DMS153 (cell line): Measurements from ENCODE around the gene ANKRD45.
A peak's percentile ranks its signal among the peaks of the same experiment; 100 is the strongest.
"Not testable (repeated sequence)": the region's sequence is repeated elsewhere in the genome, so short reads cannot be mapped to it uniquely, and the experiment has no call there.

Experiments used
- DNase-seq: peaks from one replicate; lab custom pipeline; 2025; lab: John Stamatoyannopoulos, UW

Gene ANKRD45, protein sequence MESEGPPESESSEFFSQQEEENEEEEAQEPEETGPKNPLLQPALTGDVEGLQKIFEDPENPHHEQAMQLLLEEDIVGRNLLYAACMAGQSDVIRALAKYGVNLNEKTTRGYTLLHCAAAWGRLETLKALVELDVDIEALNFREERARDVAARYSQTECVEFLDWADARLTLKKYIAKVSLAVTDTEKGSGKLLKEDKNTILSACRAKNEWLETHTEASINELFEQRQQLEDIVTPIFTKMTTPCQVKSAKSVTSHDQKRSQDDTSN

DNA sequence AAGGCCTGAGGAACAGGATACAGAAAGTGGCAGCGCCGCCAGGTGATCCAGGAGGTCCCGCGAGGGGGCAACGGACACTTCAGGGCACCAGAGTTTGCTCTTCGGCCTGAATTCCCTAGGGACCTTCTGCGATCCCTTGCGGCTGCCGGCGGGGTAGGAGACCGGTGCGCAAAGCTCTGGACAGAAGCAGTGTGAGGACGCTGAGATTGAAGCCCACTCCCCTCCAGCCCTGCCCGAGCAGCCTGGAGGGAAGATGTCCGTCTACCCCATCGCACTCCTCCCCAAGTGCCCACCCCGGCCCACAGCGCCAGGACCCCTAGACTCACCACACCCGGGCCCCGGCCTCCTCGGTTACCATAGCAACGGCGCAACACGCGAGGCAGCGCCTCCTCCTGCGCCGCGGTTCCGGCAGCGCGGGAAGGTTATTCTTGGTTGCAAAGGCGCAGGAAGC is at the start of gene ANKRD45:
ANKRD45 (minus strand) TSS at position 361 of the 451 bp plus-strand sequence. CDS start 10,433 bp downstream, outside the sequence.
- DNase-seq: no peak

DNA sequence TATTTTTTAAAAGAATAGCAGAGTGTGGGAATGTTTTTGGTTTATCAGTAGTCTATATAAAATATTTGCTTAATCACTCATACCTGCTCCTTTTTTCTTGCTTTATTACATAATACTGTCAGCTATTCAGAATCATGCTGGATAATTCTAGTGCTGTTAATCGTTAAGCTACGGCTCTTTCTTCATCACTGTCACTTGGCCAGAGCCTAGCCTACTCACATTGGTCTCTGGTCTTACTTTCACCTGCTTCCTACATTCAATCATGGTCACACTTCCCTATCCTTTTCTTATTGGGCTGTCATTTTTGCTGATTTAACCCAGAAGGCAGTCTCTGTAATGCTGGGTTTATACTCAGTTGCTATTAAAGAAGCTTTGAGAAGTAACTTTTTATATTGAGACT is 47.6 kb upstream of the ANKRD45 start:
- no peak for DNase-seq

DNA sequence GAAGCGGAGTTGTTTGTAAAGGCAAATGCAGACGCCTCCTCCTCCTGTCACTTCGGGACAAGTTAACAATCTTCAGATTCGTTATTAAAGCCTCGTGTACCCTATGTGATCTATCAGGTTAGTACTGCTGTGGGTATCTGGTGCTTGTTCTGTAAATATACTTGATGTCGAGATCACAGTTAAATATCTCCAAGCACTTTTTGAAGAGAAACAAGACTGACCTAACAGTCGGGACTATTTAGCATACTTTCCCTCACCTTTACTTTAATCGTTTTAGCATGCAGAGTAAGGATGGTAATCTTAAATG is 45.8 kb upstream of the ANKRD45 start:
- no peak for DNase-seq

DNA sequence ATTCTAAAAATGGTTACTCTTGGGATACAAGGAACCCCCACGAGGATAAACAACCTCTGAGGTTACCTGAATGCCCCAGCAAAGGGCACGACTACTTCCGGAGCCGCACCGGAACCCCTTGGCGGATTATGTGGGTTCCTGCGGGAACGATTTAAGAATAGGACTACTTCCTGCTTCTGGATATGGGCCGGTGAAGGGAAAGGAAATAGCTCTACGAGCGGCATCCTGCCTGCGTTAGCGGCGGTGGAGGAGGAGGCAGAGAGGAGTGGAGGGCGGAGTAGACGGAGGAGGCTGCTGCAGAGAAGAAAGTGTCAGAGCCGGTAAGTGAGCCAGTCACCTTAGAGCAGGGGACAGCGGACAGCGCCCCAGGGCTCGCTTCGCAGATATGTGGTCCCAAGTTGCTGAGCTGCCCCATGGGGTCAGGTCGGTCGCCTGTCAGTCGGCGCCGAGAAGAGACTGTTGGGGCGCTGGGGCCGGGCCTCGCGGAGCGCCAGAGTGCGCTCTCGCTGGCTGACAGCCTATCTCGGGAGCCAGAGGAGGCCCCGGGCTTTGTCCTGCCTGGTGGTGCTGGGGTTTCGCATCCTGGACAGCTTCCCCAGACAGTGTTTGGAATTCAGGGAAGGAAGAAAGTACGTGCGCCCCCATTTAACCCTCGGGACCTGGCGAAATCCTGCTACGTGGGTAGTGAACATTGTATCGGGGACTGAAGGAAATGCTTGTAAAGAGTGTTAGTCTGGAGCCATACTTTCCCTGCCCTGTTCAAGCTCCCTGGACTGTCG is 45.3 kb upstream of the ANKRD45 start, which contains the start of gene KLHL20:
KLHL20 (plus strand) TSS at position 223 of the 779 bp plus-strand sequence. CDS start 1,063 bp downstream, outside the sequence.
- peak; percentile 91 for DNase-seq

DNA sequence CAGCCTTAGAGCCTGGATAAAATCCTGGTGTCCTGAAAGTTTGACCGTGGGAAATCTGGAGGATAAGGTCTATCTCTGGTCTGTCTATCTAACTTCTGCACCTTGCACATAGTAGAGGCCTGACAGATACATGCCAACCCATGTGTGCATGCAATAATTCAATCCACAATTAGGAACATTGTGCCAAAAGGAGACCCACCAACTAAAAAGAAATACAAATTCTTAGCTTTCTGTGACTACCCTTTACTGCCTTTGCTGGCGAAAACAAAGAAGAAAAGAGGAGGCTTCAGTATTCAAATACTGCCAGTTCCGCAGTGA is 44.7 kb upstream of the ANKRD45 start:
- DNase-seq: no peak

DNA sequence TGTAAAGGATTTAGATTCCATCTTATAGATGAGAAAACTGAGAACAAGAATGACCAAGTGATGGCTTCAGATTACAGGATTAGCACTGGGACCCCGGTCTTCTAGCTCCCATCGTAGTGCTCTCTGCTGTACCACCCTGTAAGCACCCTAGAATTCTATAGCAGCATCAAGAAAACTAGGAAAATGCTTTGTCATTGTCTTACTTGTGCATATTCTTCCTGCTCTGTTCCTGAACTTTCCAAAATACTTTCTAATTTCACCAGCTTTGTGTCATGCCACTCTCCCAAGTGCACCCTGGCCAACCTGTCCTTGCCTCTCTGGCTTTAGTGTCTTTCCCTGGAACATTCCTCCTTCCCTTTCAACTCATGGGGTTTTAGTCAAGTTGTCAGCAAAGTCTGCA is 39.1 kb upstream of the ANKRD45 start:
- DNase-seq: no peak

DNA sequence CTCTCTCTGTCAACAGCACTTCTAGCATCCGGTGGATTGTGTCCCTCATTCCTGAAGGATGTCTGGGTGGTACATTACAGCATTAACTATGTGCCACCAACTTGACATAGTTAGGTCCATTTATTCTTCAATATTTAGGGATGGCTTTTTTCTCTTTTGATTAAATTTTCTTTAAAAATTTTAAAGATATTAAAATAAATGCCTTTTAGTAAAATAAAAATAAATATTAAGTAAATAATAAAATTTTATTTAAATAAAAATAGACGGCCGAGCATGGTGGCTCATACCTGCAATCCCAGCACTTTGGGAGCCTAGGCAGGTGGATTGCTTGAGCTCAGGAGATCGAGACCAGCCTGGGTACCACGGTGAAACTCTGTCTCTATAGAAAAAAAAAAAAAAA is 35.5 kb upstream of the ANKRD45 start:
- DNase-seq: no peak

DNA sequence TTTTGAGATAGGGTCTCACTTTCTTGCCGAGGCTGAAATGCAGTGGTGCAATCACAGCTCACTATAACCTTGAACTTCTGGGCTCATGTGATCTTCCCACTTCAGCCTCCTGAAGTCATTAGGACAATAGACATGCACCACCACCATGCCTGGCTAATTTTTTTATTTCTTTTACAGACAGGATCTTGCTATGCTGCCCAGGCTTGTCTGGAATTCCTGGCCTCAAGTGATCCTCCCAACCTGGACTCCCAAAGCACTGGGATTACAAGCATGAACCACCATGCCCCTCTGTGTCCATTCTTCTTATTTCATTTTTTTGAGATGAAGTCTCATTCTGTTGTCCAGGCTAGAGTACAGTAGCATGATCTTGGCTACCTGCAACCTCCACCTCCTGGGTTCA is 33.1 kb upstream of the ANKRD45 start:
- DNase-seq: no peak

DNA sequence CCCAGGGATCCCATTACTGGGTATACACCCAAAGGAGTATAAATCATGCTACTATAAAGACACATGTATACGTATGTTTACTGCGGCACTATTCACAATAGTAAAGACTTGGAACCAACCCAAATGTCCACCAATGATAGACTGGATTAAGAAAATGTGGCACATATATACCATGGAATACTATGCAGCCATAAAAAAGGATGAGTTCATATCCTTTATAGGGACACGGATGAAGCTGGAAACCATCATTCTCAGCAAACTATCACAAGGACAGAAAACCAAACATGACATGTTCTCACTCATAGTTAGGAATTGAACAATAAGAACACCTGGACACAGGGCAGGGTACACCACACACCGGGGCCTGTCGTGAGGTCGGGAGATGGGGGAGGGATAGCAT is 31.6 kb upstream of the ANKRD45 start:
- not testable (repeated sequence) for DNase-seq

DNA sequence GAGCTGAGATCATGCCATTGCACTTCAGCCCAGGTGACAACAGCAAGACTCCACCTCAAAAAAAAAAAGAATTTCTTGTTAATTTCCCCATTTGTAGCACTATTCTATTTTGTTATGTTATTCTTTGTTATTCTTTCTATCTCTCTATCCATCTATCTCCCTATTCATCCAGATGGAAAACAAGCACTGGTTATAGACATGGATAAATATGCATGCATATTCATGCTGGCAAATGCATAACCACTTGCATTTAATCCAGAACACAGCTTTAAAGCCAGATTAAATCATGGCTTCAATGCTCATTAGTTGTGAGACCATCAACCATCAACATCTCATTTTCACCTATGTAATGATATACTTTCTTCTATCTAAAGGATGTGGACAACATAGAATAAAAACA is 23.6 kb upstream of the ANKRD45 start:
- no peak for DNase-seq

DNA sequence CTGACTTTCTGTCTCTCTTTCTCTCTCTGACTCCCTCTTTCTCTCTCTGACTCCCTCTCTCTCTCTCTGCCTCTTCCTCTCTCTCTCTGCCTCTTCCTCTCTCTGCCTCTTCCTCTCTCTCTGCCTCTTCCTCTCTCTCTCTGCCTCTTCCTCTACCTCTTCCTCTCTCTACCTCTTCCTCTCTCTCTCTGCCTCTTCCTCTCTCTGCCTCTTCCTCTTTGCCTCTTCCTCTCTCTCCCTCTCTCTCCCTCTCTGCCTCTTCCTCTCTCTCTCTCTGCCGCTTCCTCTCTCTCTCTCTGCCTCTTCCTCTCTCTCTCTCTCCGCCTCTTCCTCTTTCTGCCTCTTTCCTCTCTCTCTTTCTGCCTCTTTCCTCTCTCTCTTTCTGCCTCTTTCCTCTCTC is 18.6 kb upstream of the ANKRD45 start:
- DNase-seq: no peak

DNA sequence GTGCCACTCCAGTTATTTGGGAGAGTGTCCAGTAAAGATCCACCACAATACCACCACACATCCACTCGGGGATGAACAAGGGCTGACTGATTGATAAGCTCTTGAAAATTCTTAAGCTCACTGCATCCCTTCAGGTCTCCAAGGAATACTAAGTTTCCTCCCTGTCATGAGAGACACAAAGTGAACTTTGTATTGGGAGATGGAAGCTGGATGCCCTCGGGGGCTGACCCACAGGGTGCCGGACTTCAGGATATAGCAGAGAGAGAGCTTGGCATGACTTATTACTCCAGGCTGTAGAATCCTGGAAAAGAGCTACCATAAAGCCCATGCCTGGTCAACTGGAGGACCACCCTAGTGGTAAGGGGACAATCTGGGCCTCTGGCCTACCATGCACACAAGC is 15.5 kb upstream of the ANKRD45 start:
- DNase-seq: not testable (repeated sequence)

DNA sequence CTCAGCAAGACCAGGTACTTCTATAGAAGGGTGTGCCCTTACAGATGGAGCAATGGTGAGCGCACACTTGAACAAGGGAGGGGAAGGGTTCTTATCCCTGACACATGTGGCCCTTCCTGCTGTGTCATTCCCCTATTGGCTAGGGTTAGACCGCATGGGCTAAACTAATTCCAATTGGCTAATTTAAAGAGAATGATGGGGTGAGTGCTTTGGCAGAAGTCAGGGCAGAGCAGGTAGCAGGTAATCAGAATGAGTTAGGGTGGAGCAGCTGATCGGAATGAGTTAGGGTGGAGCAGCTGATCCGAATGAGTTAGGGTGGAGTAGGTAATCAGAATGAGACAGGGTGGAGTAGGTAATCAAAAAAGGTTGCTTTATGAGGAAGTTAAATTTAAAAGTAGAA is 14.2 kb upstream of the ANKRD45 start:
- DNase-seq: not testable (repeated sequence)

DNA sequence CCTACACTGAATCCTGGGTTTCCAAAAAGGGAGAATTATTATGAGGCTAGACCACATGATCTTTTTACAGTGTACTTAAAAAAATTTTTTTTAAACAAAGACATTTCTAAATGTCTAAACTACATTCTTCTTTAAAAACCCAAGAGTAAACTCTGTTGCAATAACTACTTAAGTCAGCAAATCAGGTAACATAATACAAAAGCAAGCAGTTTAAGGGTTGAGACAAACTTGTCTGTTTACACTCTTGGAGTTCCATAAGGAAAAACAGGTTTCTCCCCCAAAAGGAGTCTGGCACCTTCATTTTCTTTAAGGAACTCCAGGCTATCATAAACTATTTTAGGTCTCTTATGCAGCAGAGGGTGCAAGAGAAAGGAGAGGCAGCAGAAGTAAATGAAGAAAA is 12.5 kb upstream of the ANKRD45 start:
- no peak for DNase-seq

DNA sequence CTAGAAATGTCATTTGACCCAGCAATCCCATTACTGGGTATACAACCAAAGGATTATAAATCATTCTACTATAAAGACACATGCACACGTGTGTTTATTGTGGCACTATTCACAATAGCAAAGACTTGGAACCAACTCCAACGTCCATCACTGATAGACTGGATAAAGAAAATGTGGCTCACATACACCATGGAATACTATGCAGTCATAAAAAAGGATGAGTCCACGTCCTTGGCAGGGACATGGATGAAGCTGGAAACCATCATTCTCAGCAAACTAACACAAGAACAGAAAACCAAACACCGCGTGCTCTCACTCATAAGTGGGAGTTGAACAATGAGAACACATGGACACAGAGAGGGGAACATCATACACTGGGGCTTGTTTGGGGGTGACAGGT is 10.5 kb upstream of the ANKRD45 start:
- not testable (repeated sequence) for DNase-seq

DNA sequence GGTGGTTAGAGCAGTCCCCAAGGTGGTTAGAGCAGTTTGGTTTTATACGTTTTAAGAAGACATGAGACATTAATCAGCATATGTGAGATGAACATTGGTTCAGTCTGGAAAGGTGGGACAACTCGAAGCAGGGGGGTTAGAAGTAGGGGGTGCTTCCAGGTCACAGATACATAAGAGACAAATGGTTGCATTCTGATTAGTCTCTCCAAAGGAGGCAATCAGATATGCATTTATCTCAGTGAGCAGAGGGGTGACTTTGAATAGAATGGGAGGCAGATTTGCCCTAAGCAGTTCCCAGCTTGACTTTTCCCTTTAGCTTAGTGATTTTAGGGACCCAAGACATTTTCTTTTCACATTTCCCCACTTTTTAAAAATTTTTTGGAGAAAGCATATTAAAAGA is 4.8 kb upstream of the ANKRD45 start:
- DNase-seq: not testable (repeated sequence)

DNA sequence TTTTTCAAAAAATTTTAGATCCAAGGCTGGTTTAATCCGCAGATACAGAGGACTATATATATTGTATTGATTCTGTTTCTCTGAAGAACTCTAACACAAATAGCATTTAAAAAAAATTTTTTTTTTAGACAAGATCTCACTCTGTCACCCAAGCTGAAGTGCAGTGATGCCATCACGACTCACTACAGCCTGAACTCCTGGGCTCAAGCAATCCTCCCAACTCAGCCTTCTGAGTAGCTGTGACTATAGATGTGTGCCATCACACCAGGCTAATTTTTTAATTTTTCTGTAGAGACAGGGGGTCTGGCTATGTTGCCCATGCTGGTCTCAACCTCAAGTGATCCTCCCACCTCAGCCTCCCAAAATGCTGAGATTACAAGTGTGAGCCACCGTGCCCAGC is 3.0 kb downstream of the ANKRD45 start:
- DNase-seq: no peak

DNA sequence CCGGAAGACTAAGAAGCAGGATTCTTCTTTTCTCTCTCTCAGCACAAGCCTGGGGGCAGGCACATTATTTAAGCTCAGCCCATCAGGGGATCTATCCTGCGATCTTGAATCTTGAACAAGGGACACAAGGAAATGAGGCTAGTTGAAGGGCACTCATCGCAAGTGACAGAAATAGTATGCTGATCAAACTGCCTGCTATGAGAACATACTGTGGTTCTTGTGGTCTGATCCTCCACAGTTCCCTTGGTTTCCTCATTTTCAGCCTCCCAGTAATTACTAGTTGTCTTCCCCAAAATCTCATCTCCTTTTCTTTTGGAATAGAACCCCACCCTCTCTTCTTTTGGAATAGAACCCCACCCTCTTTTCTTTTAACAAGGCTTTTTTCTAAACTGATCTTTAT is 6.5 kb downstream of the ANKRD45 start:
- DNase-seq: no peak

DNA sequence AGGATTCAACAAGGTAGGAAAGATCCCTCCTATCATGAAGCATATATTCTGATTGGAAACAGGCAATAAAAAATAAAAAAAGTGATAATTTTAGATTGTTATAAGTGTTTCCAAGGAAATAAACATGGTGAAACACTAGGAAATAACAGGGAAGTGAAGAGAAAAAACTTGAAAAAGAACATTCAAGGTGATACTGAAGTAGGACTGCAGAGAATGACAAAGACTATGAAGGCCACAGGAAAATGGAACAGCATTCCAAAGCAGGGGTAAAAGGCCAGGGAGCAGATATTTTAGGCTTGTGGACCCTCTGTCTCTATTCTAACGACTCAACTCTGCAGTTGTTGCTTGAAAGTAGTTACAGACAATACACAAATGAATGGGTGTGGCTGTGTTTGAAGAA is 7.9 kb downstream of the ANKRD45 start:
- DNase-seq: no peak

DNA sequence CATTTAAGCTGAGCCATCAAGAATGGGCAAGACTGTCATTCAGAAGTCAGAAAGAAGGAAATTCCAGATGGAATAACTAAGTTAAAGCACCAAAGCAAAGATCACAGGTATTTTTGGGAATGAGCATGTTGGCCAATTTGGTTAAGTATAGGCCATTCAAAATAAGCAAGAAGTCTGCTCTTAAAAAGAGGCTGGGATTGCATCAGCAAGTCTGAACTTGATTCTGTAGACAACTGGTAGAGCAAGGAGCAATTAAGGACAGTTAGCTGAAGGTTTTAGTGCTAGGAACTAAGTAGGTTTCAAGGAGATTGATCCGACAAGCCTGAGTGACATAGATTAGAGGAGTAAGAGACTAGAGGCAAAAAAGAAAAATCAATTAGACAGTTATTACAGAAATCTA is 8.4 kb downstream of the ANKRD45 start:
- no peak for DNase-seq

DNA sequence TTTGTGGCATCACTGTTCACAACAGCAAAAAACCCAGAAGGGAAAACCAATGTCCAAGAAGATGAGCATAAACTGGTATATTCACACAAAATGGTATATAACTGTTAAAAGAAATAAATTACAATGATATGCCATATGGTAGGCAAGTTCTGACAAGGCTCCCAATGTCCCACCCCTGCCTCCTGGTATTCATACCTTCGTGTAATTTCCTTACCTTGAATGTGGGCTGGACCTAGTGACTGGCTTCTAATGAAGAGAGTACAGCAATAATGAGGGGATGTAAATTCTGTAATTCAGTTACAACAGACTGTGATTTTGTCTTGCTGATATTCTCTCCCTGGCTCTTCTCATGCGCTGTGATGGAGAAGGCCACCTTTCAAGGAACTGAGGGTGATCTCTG is 9.3 kb downstream of the ANKRD45 start:
- no peak for DNase-seq

DNA sequence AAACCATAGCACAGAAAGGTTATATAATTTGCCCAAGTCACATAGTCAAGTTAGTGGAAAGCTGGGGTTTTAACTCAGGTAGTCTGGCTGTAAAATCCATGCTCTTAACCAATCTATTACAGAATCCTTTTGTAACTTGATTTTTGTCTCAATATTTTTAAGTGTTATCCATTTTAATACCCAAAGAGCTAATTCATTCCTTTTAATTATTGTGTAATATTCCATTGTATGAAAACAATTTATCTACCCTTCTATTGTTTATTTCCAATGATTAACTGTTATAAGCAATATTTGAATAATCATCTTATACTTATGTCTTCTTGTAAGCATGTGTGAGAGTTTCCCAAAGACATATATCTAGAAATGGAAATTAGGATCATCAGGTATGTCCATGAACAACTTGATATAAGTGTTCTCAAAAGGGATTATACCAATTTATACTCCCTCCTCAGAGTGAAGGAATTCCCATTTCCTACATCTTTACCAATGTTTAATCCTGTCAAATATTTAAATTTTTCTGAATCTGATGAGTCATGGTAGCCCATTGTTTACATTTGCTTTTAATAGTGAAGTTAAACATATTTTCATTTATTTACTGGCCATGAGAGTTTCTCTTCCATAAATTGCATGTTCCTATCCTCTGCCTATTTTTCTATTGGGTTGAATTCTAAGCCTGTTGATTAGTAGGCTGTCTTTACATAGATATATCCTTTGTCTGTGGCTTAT is 20.6 kb downstream of the ANKRD45 start:
- no peak for DNase-seq

DNA sequence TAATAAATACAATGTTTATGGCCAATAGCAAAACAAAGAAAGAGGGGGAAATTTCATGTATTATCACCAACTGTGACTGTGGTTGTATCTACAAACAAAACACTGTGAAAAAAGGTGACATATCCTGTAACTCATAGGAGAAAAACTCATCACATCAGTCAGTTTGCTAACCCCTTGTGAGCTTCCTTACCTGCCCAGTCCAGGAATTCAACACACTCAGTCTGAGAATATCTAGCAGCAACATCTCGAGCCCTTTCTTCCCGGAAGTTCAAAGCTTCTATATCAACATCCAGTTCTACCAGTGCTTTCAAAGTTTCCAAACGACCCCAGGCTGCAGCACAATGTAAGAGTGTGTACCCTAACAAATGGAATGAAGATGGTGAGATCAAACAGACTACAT is 23.0 kb downstream of the ANKRD45 start:
- no peak for DNase-seq
